Central memory CD8-positive, alpha-beta T cell (primary cell): ENCODE data around the gene GAREM2.

Experiments
- ATAC-seq: fragments of 150-1000 bp; cut with Tn5 transposase; replicated peaks from 2 replicates; pipeline ENCODE4 v1.10.0; 2022; ENCODE audit warnings: mild to moderate bottlenecking, moderate FRiP score, moderate number of reproducible peaks; ENCODE audit not compliant: poor library complexity, severe bottlenecking; ENCODE audit errors: extremely low read depth
- DNase-seq, 2 donors: peaks; one replicate each; pipeline ENCODE4 v3.0.0; 2021; ENCODE audit warnings: low spot score in 2 of 2
- H3K27ac Mint-ChIP-seq: one replicate; pipeline ENCODE4 v1.8.0; 2022; ENCODE audit warnings: low read depth, mild to moderate bottlenecking, moderate library complexity, mixed read lengths
- H3K27me3 Mint-ChIP-seq: one replicate; pipeline ENCODE4 v1.8.0; 2022; ENCODE audit warnings: mixed read lengths
- H3K36me3 Mint-ChIP-seq: one replicate; pipeline ENCODE4 v1.8.0; 2022; ENCODE audit warnings: mild to moderate bottlenecking, moderate library complexity, mixed read lengths; ENCODE audit not compliant: insufficient read depth
- H3K4me1 Mint-ChIP-seq: one replicate; pipeline ENCODE4 v1.8.0; 2022; ENCODE audit warnings: mixed read lengths
- H3K4me3 Mint-ChIP-seq: one replicate; pipeline ENCODE4 v1.8.0; 2022; ENCODE audit warnings: mild to moderate bottlenecking, moderate library complexity, mixed read lengths
- H3K9me3 Mint-ChIP-seq: one replicate; pipeline ENCODE4 v1.8.0; 2022; ENCODE audit warnings: mixed read lengths

GAREM2 gene

GRCh38 chr2:26184555-26185303 is 11.8 kb downstream of the GAREM2 start:
- Mint-ChIP-seq H3K4me3 (peak overlapping the region; percentile 77), H3K4me1 (peaks cover 30% of the 10 kb centered on the region), H3K36me3 (peaks cover 11% of the 10 kb centered on the region), H3K27me3 (peaks cover 19% of the 10 kb centered on the region), H3K9me3 (no peaks in the 10 kb centered on the region), H3K27ac (no peak overlapping the region)
- ATAC-seq (peak; percentile 98), DNase-seq (peak; percentile 75 to 78)

- Mint-ChIP-seq H3K9me3 (no peaks in the 10 kb centered on the region), H3K36me3 (peaks cover 9% of the 10 kb centered on the region), H3K4me3 (peak overlapping the region; percentile 77), H3K27ac (no peak overlapping the region), H3K4me1 (peaks cover 25% of the 10 kb centered on the region), H3K27me3 (peaks cover 12% of the 10 kb centered on the region)
- DNase-seq (no peak), ATAC-seq (no peak)
Observed at GRCh38 chr2:26185304-26185928, 12.5 kb downstream of the GAREM2 start.

- H3K36me3 Mint-ChIP-seq, result peaks cover 11% of the 10 kb centered on the region
- no peak overlapping the region for H3K27ac Mint-ChIP-seq
- H3K4me1 Mint-ChIP-seq, result peaks cover 24% of the 10 kb centered on the region
- DNase-seq (no peak), ATAC-seq (no peak)
- H3K27me3 Mint-ChIP-seq, result peaks cover 4% of the 10 kb centered on the region
- no peaks in the 10 kb centered on the region for H3K9me3 Mint-ChIP-seq
- H3K4me3 Mint-ChIP-seq, result peak overlapping the region; percentile 77
Observed at GRCh38 chr2:26185954-26186770, 13.3 kb downstream of the GAREM2 start.

- Mint-ChIP-seq H3K4me3 (no peak overlapping the region), H3K9me3 (no peaks in the 10 kb centered on the region), H3K27me3 (no peaks in the 10 kb centered on the region), H3K36me3 (peaks cover 18% of the 10 kb centered on the region), H3K4me1 (peaks cover 24% of the 10 kb centered on the region), H3K27ac (no peak overlapping the region)
- DNase-seq, result no peak
- ATAC-seq, result no peak
Observed at GRCh38 chr2:26187114-26187513, 14.2 kb downstream of the GAREM2 start.

- H3K4me1 Mint-ChIP-seq, result peaks cover 24% of the 10 kb centered on the region
- H3K4me3 Mint-ChIP-seq, result no peak overlapping the region
Observed at GRCh38 chr2:26187537-26188104, 14.7 kb downstream of the GAREM2 start.

GRCh38 chr2:26189123-26189522 is 16.2 kb downstream of the GAREM2 start:
- no peak for ATAC-seq

More at GRCh38 chr2:26187537-26188104, 14.7 kb downstream of the GAREM2 start:
- Mint-ChIP-seq H3K9me3 (no peaks in the 10 kb centered on the region), H3K36me3 (peaks cover 18% of the 10 kb centered on the region), H3K27me3 (no peaks in the 10 kb centered on the region), H3K27ac (no peak overlapping the region)
- no peak for ATAC-seq
- no peak for DNase-seq

GRCh38 chr2:26189751-26190150 is 16.9 kb downstream of the GAREM2 start:
- Mint-ChIP-seq H3K4me3 (no peak overlapping the region), H3K4me1 (peaks cover 24% of the 10 kb centered on the region), H3K27me3 (no peaks in the 10 kb centered on the region), H3K9me3 (no peaks in the 10 kb centered on the region), H3K27ac (peak overlapping the region; percentile 70), H3K36me3 (peaks cover 24% of the 10 kb centered on the region)
- ATAC-seq (no peak), DNase-seq (no peak)

More at GRCh38 chr2:26189123-26189522, 16.2 kb downstream of the GAREM2 start:
- Mint-ChIP-seq H3K4me3 (no peak overlapping the region), H3K27me3 (no peaks in the 10 kb centered on the region), H3K36me3 (peaks cover 20% of the 10 kb centered on the region), H3K4me1 (peaks cover 24% of the 10 kb centered on the region), H3K27ac (peak overlapping the region; percentile 70), H3K9me3 (no peaks in the 10 kb centered on the region)
- DNase-seq, result no peak

- Mint-ChIP-seq H3K27ac (no peak overlapping the region), H3K27me3 (no peaks in the 10 kb centered on the region), H3K4me1 (peaks cover 21% of the 10 kb centered on the region), H3K9me3 (no peaks in the 10 kb centered on the region), H3K4me3 (no peak overlapping the region), H3K36me3 (peaks cover 24% of the 10 kb centered on the region)
- no peak for ATAC-seq
- DNase-seq, result no peak
Observed at GRCh38 chr2:26190369-26190768, 17.5 kb downstream of the GAREM2 start.

- peaks cover 9% of the 10 kb centered on the region for H3K4me1 Mint-ChIP-seq
- no peak overlapping the region for H3K27ac Mint-ChIP-seq
- no peaks in the 10 kb centered on the region for H3K27me3 Mint-ChIP-seq
- ATAC-seq, result no peak
- no peaks in the 10 kb centered on the region for H3K9me3 Mint-ChIP-seq
- DNase-seq, result no peak
- H3K36me3 Mint-ChIP-seq, result peaks cover 28% of the 10 kb centered on the region
- peak overlapping the region; percentile 8 for H3K4me3 Mint-ChIP-seq
Observed at GRCh38 chr2:26191316-26192159, 18.6 kb downstream of the GAREM2 start.

- no peak for DNase-seq
- Mint-ChIP-seq H3K27ac (no peak overlapping the region), H3K27me3 (no peaks in the 10 kb centered on the region), H3K4me3 (peak overlapping the region; percentile 44), H3K4me1 (peaks cover 9% of the 10 kb centered on the region), H3K9me3 (no peaks in the 10 kb centered on the region), H3K36me3 (peaks cover 45% of the 10 kb centered on the region)
- ATAC-seq, result no peak
Observed at GRCh38 chr2:26193578-26194231, 20.8 kb downstream of the GAREM2 start.
